ENCODE results near the gene GPSM3.
"Not testable (repeated sequence)": the region's sequence is repeated elsewhere in the genome, so short reads cannot be mapped to it uniquely, and the experiment has no call there.

The GPSM3 gene

DNA sequence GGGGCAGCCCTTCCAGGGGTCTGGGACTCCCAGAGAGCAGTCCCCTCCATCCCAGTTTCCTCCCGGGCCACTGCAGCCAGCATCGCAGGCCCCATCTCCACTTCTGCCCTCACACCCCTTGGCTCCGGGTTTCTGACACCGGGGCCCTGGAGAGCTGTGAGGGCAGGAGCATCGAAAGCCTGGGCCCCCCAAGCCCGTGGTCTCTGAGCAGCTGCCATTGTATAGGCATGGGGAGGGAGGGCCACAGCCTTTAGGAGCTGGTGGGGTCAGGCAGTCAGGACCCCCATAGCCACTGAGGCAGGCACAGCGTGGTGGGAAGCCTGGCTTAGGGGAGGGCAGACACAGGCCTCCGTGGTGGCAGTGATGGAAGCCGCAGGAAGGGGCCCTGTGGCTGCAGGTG, 9.7 kb upstream of the GPSM3 start:
- no peak for DNase-seq

GRCh38 chr6:32200711-32201475, 8.4 kb upstream of the GPSM3 start:
- DNase-seq = no peak

DNA sequence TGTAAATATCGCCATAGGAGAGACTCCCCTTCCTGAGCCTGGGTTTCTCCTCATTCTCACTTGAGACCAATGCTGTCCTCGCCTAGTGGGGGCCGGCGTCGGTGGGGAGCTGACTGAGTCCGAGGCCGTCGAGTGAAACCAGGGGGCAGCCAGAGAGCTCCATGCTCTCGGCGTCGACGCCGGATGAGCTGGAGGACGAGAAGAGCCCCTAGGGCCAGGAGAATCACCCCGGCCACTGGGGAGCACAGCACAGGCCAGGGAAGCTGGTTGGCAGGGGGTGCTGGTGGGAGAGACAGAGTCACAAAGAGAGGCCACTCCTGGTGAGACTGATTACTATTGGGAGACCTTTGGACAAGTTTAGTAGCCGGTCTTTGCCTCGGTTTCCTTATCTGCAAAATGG, 6.4 kb upstream of the GPSM3 start:
- no peak for DNase-seq

- DNase-seq = no peak
These were observed 5.9 kb upstream of the GPSM3 start for GRCh38 chr6:32198345-32198696.

DNA sequence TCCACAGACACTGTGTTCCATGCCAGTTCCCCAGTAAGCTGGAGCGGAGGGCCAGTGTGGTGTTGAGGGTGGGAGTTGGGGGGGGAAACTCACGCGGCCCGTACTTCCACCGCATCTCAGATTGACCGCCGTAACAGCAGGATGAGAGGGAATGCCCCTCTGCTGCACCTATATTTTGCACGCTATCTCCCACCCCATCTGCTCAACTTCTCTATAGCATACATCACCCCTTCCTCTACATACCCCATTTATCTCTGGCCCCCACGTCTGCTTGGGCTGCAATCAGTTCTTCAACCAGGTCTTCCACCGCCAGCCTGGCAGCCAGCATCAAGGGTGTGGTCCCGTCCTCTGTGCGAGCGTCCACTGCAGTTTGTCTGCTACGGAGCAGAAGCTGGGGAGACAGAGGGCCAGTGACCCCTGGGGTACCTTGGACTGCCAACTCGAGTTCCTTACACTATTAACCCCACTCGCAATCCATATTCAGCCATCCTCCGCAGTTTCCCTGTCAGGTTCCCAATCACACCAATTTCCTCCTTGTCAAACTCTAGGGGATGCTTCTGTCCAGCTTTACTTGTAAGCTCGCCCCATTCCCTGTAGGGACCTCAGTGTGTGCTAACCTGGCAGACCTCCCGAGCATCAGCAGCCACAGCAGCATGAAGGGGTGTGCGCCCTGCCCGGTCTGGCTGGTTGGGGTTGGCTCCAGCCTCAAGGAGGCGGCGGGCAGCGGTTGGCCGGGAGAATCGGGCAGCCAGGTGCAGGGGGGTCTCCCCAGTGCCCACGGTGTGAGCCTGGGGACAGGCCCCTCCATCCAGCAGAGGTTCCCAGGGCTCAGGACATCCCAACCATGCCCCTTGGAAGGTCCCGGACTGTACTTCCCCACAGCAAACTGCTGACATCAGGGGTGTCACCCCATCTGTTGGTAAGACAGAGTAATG, 4.5 kb upstream of the GPSM3 start:
- no peak for DNase-seq

DNA sequence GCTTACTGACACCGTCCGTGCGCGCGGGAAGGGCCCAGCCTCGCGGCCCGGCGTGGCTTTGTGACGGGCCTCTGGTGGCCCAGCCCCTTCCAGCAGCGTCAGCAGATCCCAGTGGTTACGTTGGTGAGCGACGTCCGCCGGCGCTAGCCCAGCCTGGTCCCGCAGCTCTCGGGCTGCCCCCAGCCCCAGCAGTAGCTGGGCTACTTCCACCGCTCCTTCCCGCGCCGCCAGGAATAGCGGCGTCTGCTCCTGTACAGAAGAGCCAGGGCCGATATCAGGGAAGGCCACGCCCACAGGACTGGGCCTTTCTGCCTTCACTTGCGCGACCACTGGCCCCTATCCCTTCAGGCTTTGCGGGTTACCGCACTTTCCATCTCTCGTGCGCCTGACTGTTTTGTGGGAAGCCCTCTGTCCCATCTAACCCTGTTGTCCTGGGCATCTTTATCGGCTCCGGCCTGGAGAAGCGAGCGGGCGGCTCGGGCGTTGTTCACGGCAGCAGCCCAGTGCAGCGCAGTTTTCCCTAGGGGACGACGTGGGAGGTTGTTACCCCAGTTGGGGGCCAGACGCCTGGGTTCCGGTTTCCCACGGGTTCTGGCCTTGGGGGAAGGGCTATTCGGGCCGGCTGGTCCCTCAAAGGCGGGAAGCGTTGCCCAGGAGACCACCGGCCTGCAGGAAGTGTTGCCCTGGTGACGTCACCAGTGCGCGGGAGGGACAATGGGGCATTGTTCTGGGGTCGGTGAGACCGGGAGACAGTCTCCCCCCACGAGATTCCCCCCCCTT, 3.6 kb upstream of the GPSM3 start:
- peak in 1 of 2 experiments; percentile 8 for DNase-seq

- DNase-seq = peak; percentile 97 to 99
These were observed 3.1 kb upstream of the GPSM3 start for GRCh38 chr6:32195652-32195901.

GRCh38 chr6:32194825-32195651, 2.6 kb upstream of the GPSM3 start:
- DNase-seq = no peak

DNA sequence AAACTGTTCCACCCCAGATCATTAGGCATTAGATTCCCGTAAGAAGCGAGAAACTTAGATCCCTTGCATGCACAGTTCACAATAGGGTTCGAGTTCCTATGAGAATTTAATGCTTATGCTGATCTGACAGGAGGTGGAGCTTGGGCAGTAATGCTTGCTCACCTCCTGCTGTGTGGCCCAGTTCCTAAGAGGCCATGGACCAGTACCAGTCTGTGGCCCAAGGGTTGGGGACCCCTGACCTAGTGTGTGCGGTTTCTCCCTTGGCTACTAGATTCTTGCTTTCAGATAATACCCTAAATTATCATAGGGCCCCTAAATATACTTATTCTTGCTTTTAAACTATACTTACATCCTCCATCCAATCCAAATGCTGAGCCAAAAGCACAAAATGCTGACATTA, 1.9 kb upstream of the GPSM3 start:
- no peak for DNase-seq

GRCh38 chr6:32193096-32193495, 653 bp upstream of the GPSM3 start:
- not testable (repeated sequence) for DNase-seq

GRCh38 chr6:32191696-32192607, 491 bp downstream of the GPSM3 start:
- no peak for DNase-seq

- no peak for DNase-seq
These were observed 1.3 kb downstream of the GPSM3 start for GRCh38 chr6:32190911-32191677.

- peak; percentile 20 to 36 for DNase-seq
These were observed 2.2 kb downstream of the GPSM3 start, which contains the start of gene PBX2 for GRCh38 chr6:32190054-32190851. Gene PBX2, minus strand, starts transcription at chr6:32190202. Its CDS starts 287 bp downstream, at chr6:32189915.

DNA sequence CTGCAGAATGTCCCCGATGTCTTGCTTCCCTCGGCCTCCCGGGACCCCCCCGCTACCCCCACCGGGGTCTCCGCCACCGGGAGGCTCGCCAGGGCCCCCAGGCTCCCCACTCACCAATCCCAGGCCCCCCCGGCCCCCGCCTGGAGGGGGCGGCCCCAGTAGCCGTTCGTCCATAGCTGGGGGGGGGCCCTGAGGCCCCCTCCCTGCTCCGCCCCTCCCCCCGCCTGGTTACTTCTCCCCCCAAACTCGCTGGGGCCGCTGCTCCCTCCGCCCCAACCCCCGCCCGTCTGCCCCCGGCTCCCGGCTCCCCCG, 2.7 kb downstream of the GPSM3 start:
- no peak for DNase-seq

- DNase-seq = no peak
These were observed 3.2 kb downstream of the GPSM3 start for GRCh38 chr6:32189069-32189741.

- no peak for DNase-seq
These were observed 3.9 kb downstream of the GPSM3 start for GRCh38 chr6:32188381-32189068.

- not testable (repeated sequence) for DNase-seq
These were observed 4.6 kb downstream of the GPSM3 start for GRCh38 chr6:32187725-32188380.
